Mucosa of rectum (tissue), 2 donors: ENCODE measurements around the gene GPRC5A.

Experiments used
- H3K27ac ChIP-seq, 2 donors: one replicate each; pipeline ENCODE4 v1.7.0; 2013; ENCODE audit warnings: inconsistent platforms in 2 of 2, low read depth in 2 of 2, low read length in 2 of 2
- H3K27me3 ChIP-seq, 2 donors: one replicate each; pipeline ENCODE4 v1.7.0; 2013; ENCODE audit warnings: low read length in 2 of 2; ENCODE audit not compliant: control insufficient read depth in 2 of 2, insufficient read depth in 2 of 2
- H3K36me3 ChIP-seq, 2 donors: one replicate each; pipeline ENCODE4 v1.7.0; 2013; ENCODE audit warnings: low read length in 2 of 2; ENCODE audit not compliant: control insufficient read depth in 2 of 2, insufficient read depth in 2 of 2
- H3K4me1 ChIP-seq, 2 donors: one replicate each; pipeline ENCODE4 v1.7.0; 2013; ENCODE audit warnings: low read length in 2 of 2, mild to moderate bottlenecking in 1 of 2; ENCODE audit not compliant: control insufficient read depth in 2 of 2, insufficient read depth in 2 of 2
- H3K4me3 ChIP-seq, 2 donors: one replicate each; pipeline ENCODE4 v1.7.0; 2013; ENCODE audit warnings: low read length in 2 of 2
- H3K9ac ChIP-seq, 2 donors: one replicate each; pipeline ENCODE4 v1.7.0; 2013; ENCODE audit warnings: low read length in 2 of 2, low read depth in 1 of 2, mild to moderate bottlenecking in 1 of 2
- H3K9me3 ChIP-seq, 2 donors: one replicate each; pipeline ENCODE4 v1.7.0; 2013; ENCODE audit warnings: low read length in 2 of 2; ENCODE audit not compliant: control insufficient read depth in 2 of 2
- donor health status: healthy.
- donor health status: Normal muscosa, but diverticular disease.

The GPRC5A gene

DNA sequence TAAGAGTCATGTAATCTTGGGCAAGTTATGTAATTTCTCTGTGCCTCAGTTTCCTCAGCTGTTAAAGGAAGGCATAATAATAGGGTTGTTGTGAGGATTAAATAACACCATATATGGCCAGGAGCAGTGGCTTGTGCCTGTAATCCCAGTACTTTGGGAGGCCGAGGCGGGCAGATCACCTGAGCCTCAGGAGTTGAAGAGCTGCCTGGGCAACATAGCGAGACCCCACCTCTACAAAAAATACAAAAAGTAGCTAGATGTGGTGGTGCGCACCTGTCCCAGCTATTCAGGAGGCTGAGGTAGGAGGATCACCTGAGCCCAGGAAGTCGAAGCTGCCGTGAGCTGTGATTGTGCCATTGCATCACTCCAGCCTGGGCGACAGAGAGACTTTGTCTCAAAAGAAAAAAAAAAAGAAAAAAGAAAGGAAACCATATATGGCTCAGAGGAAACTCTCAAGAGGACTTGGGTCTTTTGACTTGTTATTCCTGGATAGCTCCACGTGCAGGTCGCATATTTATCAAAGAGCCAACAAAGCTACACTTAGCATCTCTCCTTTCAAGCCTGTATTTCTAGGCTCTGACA lies 6.9 kb downstream of the GPRC5A start:
- Histone ChIP-seq H3K27ac (no peak overlapping the region), H3K9me3 (no peaks in the 10 kb centered on the region), H3K4me3 (no peak overlapping the region), H3K27me3 (no peaks in the 10 kb centered on the region), H3K9ac (no peak overlapping the region), H3K4me1 (peaks cover 14 to 40% of the 10 kb centered on the region in 2 donors), H3K36me3 (no peaks in the 10 kb centered on the region)

DNA sequence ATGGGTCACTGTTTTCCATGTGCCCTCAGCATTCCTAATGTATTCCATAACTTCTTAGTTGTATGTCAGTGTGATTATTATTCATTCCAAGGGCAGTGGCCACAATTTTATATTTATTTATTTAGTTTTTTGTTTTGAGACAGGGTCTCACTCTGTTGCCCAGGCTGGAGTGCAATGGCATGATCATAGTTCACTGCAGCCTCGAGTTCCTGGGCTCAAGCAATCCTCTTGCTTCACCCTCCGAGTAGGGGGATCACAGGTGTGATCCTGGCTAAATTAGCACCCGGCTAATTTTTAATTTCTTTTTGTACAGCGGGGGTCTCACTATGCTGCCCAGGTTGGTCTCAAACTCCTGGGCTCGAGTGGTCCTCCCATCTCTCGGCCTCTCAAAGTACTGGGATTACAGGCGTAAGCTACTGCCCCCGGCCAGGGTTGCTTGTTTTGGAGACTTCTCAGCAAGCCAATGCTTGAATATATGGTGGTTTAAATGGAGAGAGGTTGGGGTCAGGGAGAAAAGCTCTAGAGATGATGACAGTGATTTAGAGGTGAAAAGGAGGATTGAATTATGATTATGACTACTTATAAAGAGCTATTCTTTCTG lies 7.6 kb downstream of the GPRC5A start:
- Histone ChIP-seq H3K27me3 (no peaks in the 10 kb centered on the region), H3K4me1 (peaks cover 19 to 42% of the 10 kb centered on the region in 2 donors), H3K4me3 (no peak overlapping the region), H3K9me3 (no peaks in the 10 kb centered on the region), H3K36me3 (no peaks in the 10 kb centered on the region), H3K9ac (no peak overlapping the region), H3K27ac (peak overlapping the region in 1 of 2 donors; percentile 13)

DNA sequence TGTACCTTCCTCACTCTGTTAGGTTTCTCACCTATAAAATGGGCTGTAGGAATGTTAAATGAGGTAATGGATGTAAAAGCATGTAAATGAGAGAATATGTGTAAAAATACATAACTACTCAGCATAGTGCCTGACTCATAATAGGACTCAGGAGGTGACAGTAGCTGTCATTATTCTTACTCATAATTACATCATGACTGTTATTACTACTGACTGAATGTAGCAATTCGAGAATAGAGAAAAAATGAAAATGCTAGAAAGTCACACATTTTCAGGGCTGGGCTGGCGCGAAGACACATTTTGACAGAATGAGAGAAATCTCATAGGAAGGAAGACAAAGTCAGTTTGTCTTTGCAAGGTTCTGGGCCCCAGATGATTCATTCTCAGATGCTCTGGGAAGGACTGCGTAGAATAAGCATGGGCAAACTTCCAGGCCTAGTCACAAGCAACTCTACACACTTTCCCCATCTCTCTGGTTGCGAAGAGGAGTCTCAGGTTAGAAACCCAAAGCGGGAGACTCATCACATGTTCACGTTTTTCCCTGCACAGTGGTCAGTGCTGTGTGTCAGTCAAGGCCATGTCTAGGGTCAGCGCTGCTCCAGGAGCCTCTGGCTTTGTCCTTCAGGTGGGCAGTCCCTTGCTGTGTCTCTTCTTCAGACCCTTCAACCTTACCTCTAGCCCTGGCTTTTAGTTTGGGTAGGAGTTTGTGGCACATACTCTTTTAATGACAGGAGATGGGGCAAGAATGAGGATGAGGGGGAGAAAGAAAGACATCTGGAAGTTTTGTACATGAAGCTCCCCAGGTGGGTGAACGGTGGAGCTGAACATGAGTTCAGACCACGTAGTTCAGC lies 8.4 kb downstream of the GPRC5A start:
- H3K36me3 ChIP-seq = no peaks in the 10 kb centered on the region
- no peaks in the 10 kb centered on the region for H3K9me3 ChIP-seq
- H3K27me3 ChIP-seq = no peaks in the 10 kb centered on the region
- peaks cover 22 to 43% of the 10 kb centered on the region in 2 donors for H3K4me1 ChIP-seq
- no peak overlapping the region for H3K9ac ChIP-seq
- peak overlapping the region; percentile 19 to 41 for H3K27ac ChIP-seq
- no peak overlapping the region for H3K4me3 ChIP-seq

DNA sequence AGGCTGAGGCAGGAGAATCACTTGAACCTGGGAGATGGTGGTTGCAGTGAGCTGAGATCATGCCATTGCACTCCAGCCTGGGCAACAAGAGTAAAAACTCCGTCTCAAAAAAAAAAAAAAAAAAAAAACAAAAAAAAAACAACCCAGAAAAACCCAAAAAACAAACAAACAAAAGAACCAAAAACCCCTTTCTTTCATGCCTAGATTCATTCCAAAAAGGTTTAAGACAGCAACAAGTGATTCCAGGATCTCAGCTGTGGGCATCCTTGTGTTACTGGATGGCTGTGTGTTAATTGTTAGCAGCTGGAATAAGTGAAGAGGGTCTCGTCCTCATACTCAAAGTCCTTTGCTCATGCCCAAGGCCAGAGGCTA lies 9.4 kb downstream of the GPRC5A start:
- Histone ChIP-seq H3K27me3 (no peaks in the 10 kb centered on the region), H3K4me3 (no peak overlapping the region), H3K36me3 (no peaks in the 10 kb centered on the region), H3K4me1 (peaks cover 22 to 43% of the 10 kb centered on the region in 2 donors), H3K27ac (peak overlapping the region; percentile 68 to 73), H3K9me3 (no peaks in the 10 kb centered on the region), H3K9ac (no peak overlapping the region)

DNA sequence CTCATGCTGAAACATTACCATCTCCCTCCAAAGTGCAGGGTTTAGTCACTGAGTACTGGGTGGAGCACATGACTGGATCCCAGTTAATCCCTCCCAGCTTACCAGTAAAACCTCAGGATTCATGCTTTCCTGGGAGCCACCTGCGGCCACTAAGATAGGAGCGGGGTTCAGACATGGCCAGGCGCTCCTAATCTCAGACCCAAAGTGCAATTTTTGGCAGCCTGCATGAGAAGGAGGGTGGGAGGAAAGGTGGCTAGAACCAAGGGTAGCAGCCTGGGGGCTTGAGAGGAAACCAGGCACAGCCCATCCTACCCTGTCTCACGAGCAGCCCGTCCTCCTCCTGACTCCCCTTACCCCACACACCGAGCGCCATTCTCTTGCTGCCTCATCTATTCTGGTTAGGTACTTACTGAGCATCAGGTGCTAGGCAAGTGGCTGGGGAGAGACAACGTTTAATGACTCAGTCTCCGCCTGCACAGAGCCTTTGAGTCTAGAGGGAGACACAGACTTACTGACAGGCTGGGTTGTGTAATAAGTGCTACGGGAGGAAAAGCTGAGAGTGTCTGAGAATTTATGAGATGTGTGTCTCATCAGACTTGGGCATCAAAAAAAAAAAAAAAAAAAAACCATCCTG lies 9.9 kb downstream of the GPRC5A start:
- H3K27me3 ChIP-seq = no peaks in the 10 kb centered on the region
- H3K9me3 ChIP-seq = no peaks in the 10 kb centered on the region
- H3K9ac ChIP-seq = peak overlapping the region; percentile 32 to 61
- peak overlapping the region; percentile 68 to 73 for H3K27ac ChIP-seq
- peaks cover 22 to 43% of the 10 kb centered on the region in 2 donors for H3K4me1 ChIP-seq
- peak overlapping the region; percentile 9 to 31 for H3K4me3 ChIP-seq
- H3K36me3 ChIP-seq = no peaks in the 10 kb centered on the region

DNA sequence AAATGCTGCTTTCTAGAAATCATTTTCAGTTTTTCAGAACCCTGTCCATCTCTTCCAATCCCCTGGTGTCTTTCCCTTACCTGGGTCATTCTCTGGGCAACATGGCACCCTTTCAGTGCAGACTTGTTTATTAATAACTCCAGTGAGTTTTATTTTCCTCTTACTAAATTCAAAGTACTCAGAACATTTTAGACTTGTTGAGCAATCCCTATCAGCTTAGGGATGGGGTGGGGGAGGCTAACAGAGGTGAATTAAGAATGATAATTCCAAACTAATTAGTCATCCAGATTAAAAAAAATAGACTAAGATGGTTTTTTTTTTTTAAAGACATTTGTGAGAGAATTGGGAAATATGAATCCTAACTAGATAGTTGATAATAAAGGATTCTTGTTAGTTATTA lies 10.7 kb downstream of the GPRC5A start:
- peak overlapping the region in 1 of 2 donors; percentile 21 for H3K9ac ChIP-seq
- no peaks in the 10 kb centered on the region for H3K9me3 ChIP-seq
- H3K27me3 ChIP-seq = no peaks in the 10 kb centered on the region
- H3K4me1 ChIP-seq = peaks cover 22 to 40% of the 10 kb centered on the region in 2 donors
- H3K27ac ChIP-seq = peak overlapping the region; percentile 68 to 73
- no peak overlapping the region for H3K4me3 ChIP-seq
- peaks cover 0 to 4% of the 10 kb centered on the region in 2 donors for H3K36me3 ChIP-seq

DNA sequence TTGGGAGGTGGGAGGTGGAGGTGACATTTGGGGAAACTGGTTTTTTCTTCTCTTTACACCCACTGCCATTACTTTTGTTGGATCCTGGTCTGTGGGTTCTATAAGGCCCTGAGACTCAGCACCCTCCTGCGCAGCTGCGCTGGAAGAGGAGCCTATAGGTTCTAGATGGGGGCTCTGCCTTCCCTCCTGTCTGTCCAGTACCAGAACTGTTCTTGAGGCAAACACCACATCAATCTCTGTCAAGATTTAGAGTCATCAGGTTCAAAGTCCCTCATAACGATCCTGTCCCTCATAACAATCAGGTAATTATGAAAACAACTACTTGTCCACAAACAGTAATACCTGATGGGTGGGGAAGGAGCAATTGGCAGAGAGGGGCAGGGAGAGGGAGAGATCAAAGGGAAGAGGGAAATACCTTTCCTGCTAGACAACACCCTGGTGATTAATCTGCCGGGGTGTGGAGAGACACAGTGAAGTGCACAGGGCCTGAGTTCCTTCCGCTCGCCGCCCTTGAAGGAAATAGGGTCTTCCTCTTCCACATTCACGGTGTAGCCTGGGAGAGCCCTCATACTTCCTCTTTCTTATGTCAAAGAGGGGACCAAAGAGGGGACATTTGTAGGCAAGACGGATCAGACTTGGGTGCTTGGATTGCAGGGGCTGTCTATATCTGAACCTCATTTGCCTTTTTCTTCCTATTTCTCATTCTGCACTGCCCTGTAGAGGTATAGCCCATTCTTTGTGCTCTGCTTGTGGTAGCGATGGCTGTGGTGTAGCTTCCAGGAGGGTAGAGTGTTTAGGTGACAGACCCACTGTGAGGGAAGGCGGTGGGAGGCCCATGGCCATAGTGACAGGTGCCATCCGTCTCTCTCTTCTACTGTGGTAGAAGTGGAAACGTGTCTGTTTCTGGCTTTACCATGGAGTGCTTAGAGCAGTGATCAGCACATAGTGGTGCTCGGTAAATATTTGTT lies 12.6 kb downstream of the GPRC5A start:
- Histone ChIP-seq H3K27me3 (no peaks in the 10 kb centered on the region), H3K9me3 (no peaks in the 10 kb centered on the region), H3K4me3 (peak overlapping the region in 1 of 2 donors; percentile 42), H3K4me1 (peaks cover 22 to 44% of the 10 kb centered on the region in 2 donors), H3K9ac (peak overlapping the region; percentile 39 to 43), H3K36me3 (peaks cover 9 to 13% of the 10 kb centered on the region in 2 donors), H3K27ac (peak overlapping the region; percentile 69 to 70)

DNA sequence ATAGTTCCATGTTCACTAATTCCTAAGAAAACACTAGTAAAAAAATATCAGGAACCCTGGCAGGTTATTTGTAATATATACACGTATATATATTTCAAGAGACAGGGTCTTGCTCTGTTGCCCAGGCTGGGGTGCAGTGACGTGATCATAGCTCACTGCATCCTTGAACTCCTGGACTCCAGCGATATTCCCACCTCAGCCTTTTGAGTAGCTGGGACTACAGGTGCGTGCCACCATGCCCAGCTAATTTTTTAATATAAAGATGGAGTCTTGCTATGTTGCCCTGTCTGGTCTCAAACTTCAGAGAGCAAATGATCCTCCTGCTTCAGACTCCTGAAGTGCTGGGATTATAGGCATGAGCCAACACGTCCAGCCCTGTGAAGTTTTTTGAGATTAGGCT lies 16.2 kb downstream of the GPRC5A start:
- H3K4me1 ChIP-seq = peaks cover 17 to 29% of the 10 kb centered on the region in 2 donors
- H3K27me3 ChIP-seq = no peaks in the 10 kb centered on the region
- no peak overlapping the region for H3K9ac ChIP-seq
- H3K36me3 ChIP-seq = peaks cover 21 to 22% of the 10 kb centered on the region in 2 donors
- no peak overlapping the region for H3K27ac ChIP-seq
- no peaks in the 10 kb centered on the region for H3K9me3 ChIP-seq
- no peak overlapping the region for H3K4me3 ChIP-seq

DNA sequence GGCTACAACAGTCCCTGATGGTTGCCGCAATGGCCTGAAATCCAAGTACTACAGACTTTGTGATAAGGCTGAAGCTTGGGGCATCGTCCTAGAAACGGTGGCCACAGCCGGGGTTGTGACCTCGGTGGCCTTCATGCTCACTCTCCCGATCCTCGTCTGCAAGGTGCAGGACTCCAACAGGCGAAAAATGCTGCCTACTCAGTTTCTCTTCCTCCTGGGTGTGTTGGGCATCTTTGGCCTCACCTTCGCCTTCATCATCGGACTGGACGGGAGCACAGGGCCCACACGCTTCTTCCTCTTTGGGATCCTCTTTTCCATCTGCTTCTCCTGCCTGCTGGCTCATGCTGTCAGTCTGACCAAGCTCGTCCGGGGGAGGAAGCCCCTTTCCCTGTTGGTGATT lies 16.9 kb downstream of the GPRC5A start:
- Histone ChIP-seq H3K4me3 (no peak overlapping the region), H3K9me3 (no peaks in the 10 kb centered on the region), H3K27me3 (no peaks in the 10 kb centered on the region), H3K36me3 (peaks cover 26 to 29% of the 10 kb centered on the region in 2 donors), H3K9ac (no peak overlapping the region), H3K27ac (no peak overlapping the region), H3K4me1 (peaks cover 16 to 28% of the 10 kb centered on the region in 2 donors)
